H1 (cell line): ENCODE measurements around the gene RSPH6A.

ENCODE experiments used
- CBX5 ChIP-seq: fragments of 300-800, 300-1000 bp; sonication (generic); IDR thresholded peaks from 2 replicates; pipeline ENCODE4 v1.7.1; 2016; ENCODE audit warnings: antibody characterized with exemption, low read length, low read depth
- CHD2 ChIP-seq: IDR thresholded peaks from 2 replicates; pipeline ENCODE4 v1.6.1; 2012; ENCODE audit warnings: low read length, improper control_type of control experiment
- CREB1 ChIP-seq: IDR thresholded peaks from 2 replicates; pipeline ENCODE4 v1.6.1; 2012; ENCODE audit warnings: inconsistent platforms
- CTCF ChIP-seq, 3 experiments: IDR thresholded peaks; 1 replicate in 2 of 3; 2 replicates in 1 of 3; pipeline versions ENCODE4 v1.5.1 to v1.6.1; 2011; ENCODE audit warnings: low read length in 3 of 3, mild to moderate bottlenecking in 3 of 3, inconsistent platforms in 2 of 3, low read depth in 1 of 3, moderate library complexity in 1 of 3; ENCODE audit not compliant: insufficient read depth in 1 of 3; ENCODE audit errors: control extremely low read depth in 1 of 3
- POLR2A ChIP-seq, 2 experiments: IDR thresholded peaks; 1 replicate in 1 of 2; 2 replicates in 1 of 2; pipeline ENCODE4 v1.6.1; 2011; ENCODE audit warnings: low read depth in 2 of 2, low read length in 2 of 2, mild to moderate bottlenecking in 2 of 2; ENCODE audit errors: control extremely low read depth in 1 of 2
- SIN3A ChIP-seq, 2 experiments: IDR thresholded peaks in 1 of 2; conservative IDR thresholded peaks in 1 of 2; 2 replicates each; pipeline ENCODE4 v1.6.1; 2011 to 2012; ENCODE audit warnings: low read length in 2 of 2, improper control_type of control experiment in 1 of 2, low read depth in 1 of 2, mild to moderate bottlenecking in 1 of 2
- SP1 ChIP-seq: IDR thresholded peaks from 2 replicates; pipeline ENCODE4 v1.6.1; 2011; ENCODE audit warnings: low read depth, low read length
- ZNF274 ChIP-seq: IDR thresholded peaks from 2 replicates; pipeline ENCODE4 v1.7.0; 2012; ENCODE audit warnings: low read length, borderline replicate concordance; ENCODE audit errors: extremely low read depth

GRCh38 chr19:45781214-45782161, 33.6 kb downstream of the RSPH6A start:
- no peak for TF ChIP-seq CTCF (IDR thresholded peaks at IDR 0.05; ENCODE audit: control extremely low read depth in 1 of 3, insufficient read depth in 1 of 3, low read depth in 1 of 3, low read length in 3 of 3)
- TF ChIP-seq POLR2A (IDR thresholded peaks at IDR 0.05; ENCODE audit: control extremely low read depth in 1 of 2, low read depth in 2 of 2, low read length in 2 of 2), result no peak
- TF ChIP-seq ZNF274, result no peak
- no peak for TF ChIP-seq CREB1
- TF ChIP-seq CHD2, result no peak
- TF ChIP-seq CBX5, result no peak
- no peak for TF ChIP-seq SP1
- TF ChIP-seq SIN3A (conservative IDR thresholded peaks at IDR 0.05 in 1 of 2, IDR thresholded peaks at IDR 0.05 in 1 of 2; ENCODE audit: low read depth in 1 of 2, low read length in 2 of 2), result no peak
